KOPT-K1 (cell line): Measurements from ENCODE around the gene ZBTB1.
"Not testable (repeated sequence)": the region's sequence is repeated elsewhere in the genome, so short reads cannot be mapped to it uniquely, and the experiment has no call there.

Experiments used
- H3K27ac ChIP-seq: fragments of 200-600 bp; sonication (generic); 2 replicates; pipeline ENCODE4 v1.5.1; 2016; ENCODE audit warnings: antibody characterized with exemption, mild to moderate bottlenecking, low read depth, low read length; ENCODE audit not compliant: poor library complexity, severe bottlenecking
- H3K36me3 ChIP-seq: fragments of 200-600 bp; sonication (generic); 2 replicates; pipeline ENCODE4 v1.5.1; 2017; ENCODE audit warnings: antibody characterized with exemption, mild to moderate bottlenecking, low read length, moderate library complexity; ENCODE audit not compliant: insufficient read depth
- H3K9me3 ChIP-seq: fragments of 200-600 bp; sonication (generic); 2 replicates; pipeline ENCODE4 v1.5.1; 2017; ENCODE audit warnings: antibody characterized with exemption, low read length, mild to moderate bottlenecking; ENCODE audit not compliant: insufficient read depth, poor library complexity, severe bottlenecking

The ZBTB1 gene

GRCh38 chr14:64563696-64564095, 59.1 kb downstream of the ZBTB1 start:
- H3K27ac ChIP-seq, result no peak overlapping the region
- no peaks in the 10 kb centered on the region for H3K9me3 ChIP-seq
- no peaks in the 10 kb centered on the region for H3K36me3 ChIP-seq

DNA sequence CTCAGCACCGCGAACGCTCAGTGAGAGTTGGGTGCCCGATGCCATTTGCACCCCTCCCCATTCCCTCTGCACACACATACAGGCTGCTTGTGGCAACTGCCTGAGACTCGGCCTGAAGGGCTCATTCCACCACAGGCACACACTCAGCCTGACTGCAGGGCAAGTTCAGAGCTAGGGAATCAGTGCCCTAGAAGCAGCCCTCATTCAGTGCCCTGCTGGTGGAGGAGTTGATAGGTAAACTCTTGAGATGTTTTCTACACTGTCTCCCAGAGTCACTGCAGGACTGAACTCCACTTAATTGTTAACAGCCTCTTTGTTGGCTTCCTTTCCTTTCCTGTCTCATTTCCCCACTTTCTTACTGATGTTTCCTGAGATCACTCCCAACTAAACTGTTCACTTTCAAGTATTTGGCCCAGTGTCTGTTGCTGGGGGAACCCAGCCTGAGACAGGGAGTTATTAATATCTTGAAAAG, 62.1 kb downstream of the ZBTB1 start:
- no peaks in the 10 kb centered on the region for H3K9me3 ChIP-seq
- H3K36me3 ChIP-seq, result no peaks in the 10 kb centered on the region
- no peak overlapping the region for H3K27ac ChIP-seq

- H3K36me3 ChIP-seq, result no peaks in the 10 kb centered on the region
- no peak overlapping the region for H3K27ac ChIP-seq
- H3K9me3 ChIP-seq, result no peaks in the 10 kb centered on the region
Observed at GRCh38 chr14:64569138-64569631, 64.6 kb downstream of the ZBTB1 start.

DNA sequence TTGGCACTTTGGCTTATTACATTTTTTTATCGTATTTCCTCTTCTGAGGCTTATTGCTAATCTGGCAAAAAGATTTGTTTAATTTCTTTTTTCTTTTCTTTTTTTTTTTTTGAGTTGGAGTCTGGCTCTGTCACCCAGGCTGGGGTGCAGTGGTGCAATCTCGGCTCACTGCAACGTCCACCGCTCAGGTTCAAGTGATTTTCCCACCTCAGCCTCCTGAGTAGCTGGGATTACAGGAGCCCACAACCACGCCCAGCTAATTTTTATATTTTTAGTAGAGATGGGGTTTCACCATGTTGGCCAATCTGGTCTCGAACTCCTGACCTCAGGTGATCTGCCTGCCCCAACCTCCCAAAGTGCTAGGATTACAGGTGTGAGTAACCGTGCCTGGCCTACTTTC, 65.1 kb downstream of the ZBTB1 start:
- H3K27ac ChIP-seq, H3K36me3 ChIP-seq, H3K9me3 ChIP-seq: not testable (repeated sequence)

GRCh38 chr14:64572386-64573104, 68.0 kb downstream of the ZBTB1 start:
- no peaks in the 10 kb centered on the region for H3K36me3 ChIP-seq
- H3K9me3 ChIP-seq, result no peaks in the 10 kb centered on the region
- no peak overlapping the region for H3K27ac ChIP-seq

DNA sequence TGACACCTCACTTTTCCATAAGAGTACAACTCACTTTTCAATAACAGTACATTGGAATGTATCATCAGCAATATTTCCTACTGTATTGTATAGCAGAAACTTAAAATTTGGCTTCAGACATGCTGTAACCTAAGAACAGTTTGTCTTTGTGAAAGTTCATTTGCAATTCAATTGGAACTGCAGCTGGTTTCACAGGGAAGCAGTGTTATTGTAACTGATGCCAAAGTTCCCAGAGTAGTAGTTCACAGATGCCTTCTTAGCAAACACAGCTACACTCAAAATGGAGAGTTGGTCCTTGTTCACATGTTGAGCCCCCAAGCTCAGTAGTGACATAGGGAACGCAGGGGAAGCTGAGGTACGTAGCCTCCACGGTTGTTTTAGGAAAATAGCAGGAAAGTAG, 68.5 kb downstream of the ZBTB1 start:
- Histone ChIP-seq H3K9me3 (no peaks in the 10 kb centered on the region), H3K27ac (no peak overlapping the region), H3K36me3 (no peaks in the 10 kb centered on the region)
